Glomerular endothelial cell (primary cell): ENCODE measurements around the gene ACSM3. TPM values are rescaled to one million over a fixed set of nuclear protein-coding genes. Genes with fewer than 3 reads are reported as not detected.

Source experiments
- DNase-seq: peaks from one replicate; pipeline ENCODE4 v3.0.0-alpha.2; 2011; ENCODE audit warnings: low read depth, low spot score; ENCODE audit errors: extremely low read depth
- total RNA-seq: library from RNA; depleted of rRNA; stranded (reverse); fragments of >200 nt; gene quantifications from 2 replicates; pipeline ENCODE4 v1.2.3, GENCODE V29; 2015

Gene ACSM3
- total RNA-seq, 1 donor from 2014 or later = 68.4 TPM

GRCh38 chr16:20846551-20846950 is 82.7 kb downstream of the ACSM3 start:
- DNase-seq = no peak

Other genes with a start within 250 kb of the ACSM3 start
- gene ACSM2B, start 187.6 kb upstream of the ACSM3 start, total RNA-seq = not detected in 2 replicates
- gene ACSM1, start 66.3 kb upstream of the ACSM3 start, total RNA-seq = 0.41 TPM in 1 of 2 replicates, not detected in the other
- 25.2 and 62.5 TPM in 2 replicates for gene THUMPD1, start 22.2 kb upstream of the ACSM3 start, total RNA-seq
- gene ERI2, start 42.5 kb downstream of the ACSM3 start, total RNA-seq = 10.3 and 11.3 TPM in 2 replicates
- gene REXO5, start 42.5 kb downstream of the ACSM3 start, total RNA-seq = 4.2 and 6.1 TPM in 2 replicates
- 57.1 and 63.3 TPM in 2 replicates for gene DCUN1D3, start 136.3 kb downstream of the ACSM3 start, total RNA-seq
- 40.8 and 83.5 TPM in 2 replicates for gene LYRM1, start 136.8 kb downstream of the ACSM3 start, total RNA-seq